K562 (cell line): ENCODE data around the gene UGT1A5. TPM values are rescaled to one million over a fixed set of nuclear protein-coding genes. Genes with fewer than 3 reads are reported as not detected.

Source experiments
- ATAC-seq: fragments of 200-7000 bp; cut with Tn5 transposase; 3 replicates; pipeline ENCODE4 v1.9.1; 2020; ENCODE audit warnings: moderate library complexity
- BruUV-seq: library from RNA; stranded (reverse); fragments of 400-500 nt; replicated peaks from 2 replicates; lab custom pipeline; 2021; lab: Mats Ljungman, UMichigan
- CTCF ChIA-PET: fragments of 300-600 bp; formaldehyde crosslinking; extraction: SDS; loops from one replicate; lab custom pipeline; 2021; ENCODE audit warnings: low intra/inter-chr PET ratio; lab: Yijun Ruan, JAX
- POLR2A ChIA-PET: fragments of 300-600, 350-650 bp; sonication (Branson Sonifier 250); formaldehyde crosslinking; extraction: SDS; loops from one replicate; lab custom pipeline; 2021; ENCODE audit warnings: antibody characterized with exemption, inconsistent platforms; lab: Yijun Ruan, JAX
- DNase-seq, 4 experiments: peaks; one replicate each; pipeline versions ENCODE4 v3.0.0 to v3.0.0-alpha.2; 2011 to 2018; ENCODE audit warnings: low spot score in 3 of 4, mixed read lengths in 3 of 4; ENCODE audit errors: extremely low read depth in 1 of 4
- FAIRE-seq: peaks from 2 replicates; lab custom pipeline; 2011; peaks lifted over from hg19 to GRCh38; lab: Jason Lieb, UNC
- H2AFZ ChIP-seq: 2 replicates; pipeline ENCODE4 v1.6.0; 2011; ENCODE audit warnings: low read depth, low read length, control low read depth, inconsistent platforms
- H3K27ac ChIP-seq: fragments of 200-600 bp; 3 replicates; pipeline ENCODE4 v1.8.0; 2011; ENCODE audit warnings: low read depth, mild to moderate bottlenecking, control low read depth, inconsistent platforms, low read length, moderate library complexity, mixed read lengths; ENCODE audit errors: extremely low read depth
- H3K27me3 ChIP-seq, 2 experiments: fragments of 300-600 bp in 1 of 2; 2 replicates in 1 of 2; 3 replicates in 1 of 2; pipeline versions ENCODE4 v1.6.0 to v1.8.0; 2011; ENCODE audit warnings: inconsistent platforms in 2 of 2, low read length in 2 of 2, mild to moderate bottlenecking in 1 of 2, mixed read lengths in 1 of 2, moderate library complexity in 1 of 2; ENCODE audit not compliant: control insufficient read depth in 2 of 2, insufficient read depth in 2 of 2
- H3K36me3 ChIP-seq: fragments of 300-600 bp; 3 replicates; pipeline ENCODE4 v1.8.0; 2011; ENCODE audit warnings: mild to moderate bottlenecking, low read length, inconsistent platforms; ENCODE audit not compliant: control insufficient read depth, insufficient read depth
- H3K4me1 ChIP-seq, 2 experiments: fragments of 200-600 bp in 1 of 2; replicated peaks in 1 of 2; 2 replicates in 1 of 2; 3 replicates in 1 of 2; pipeline versions ENCODE4 v1.5.1 to v1.8.0; 2011; ENCODE audit warnings: inconsistent platforms in 2 of 2, low read length in 2 of 2, mild to moderate bottlenecking in 1 of 2, mixed read lengths in 1 of 2, moderate library complexity in 1 of 2; ENCODE audit not compliant: control insufficient read depth in 2 of 2, insufficient read depth in 2 of 2
- H3K4me2 ChIP-seq: 2 replicates; pipeline ENCODE4 v1.6.1; 2011; ENCODE audit warnings: low read length, control low read depth, inconsistent platforms, mixed read lengths; ENCODE audit not compliant: insufficient read depth
- H3K4me3 ChIP-seq: fragments of 200-600 bp; sonication (generic), shearing (Covaris generic); 2 replicates; pipeline ENCODE4 v1.5.1; 2016; ENCODE audit warnings: control low read depth, inconsistent platforms
- H3K79me2 ChIP-seq: fragments of 200-600 bp; 3 replicates; pipeline ENCODE4 v1.8.0; 2011; ENCODE audit warnings: low read length, inconsistent platforms; ENCODE audit not compliant: control insufficient read depth, insufficient read depth
- H3K9ac ChIP-seq, 2 experiments: 2 replicates each; pipeline versions ENCODE4 v1.6.0 to v1.6.1; 2011; ENCODE audit warnings: low read depth in 2 of 2, low read length in 2 of 2, control low read depth in 1 of 2, inconsistent platforms in 1 of 2, mild to moderate bottlenecking in 1 of 2, mixed read lengths in 1 of 2; ENCODE audit not compliant: insufficient read depth in 1 of 2
- H3K9me1 ChIP-seq: one replicate; pipeline ENCODE4 v1.6.0; 2011; ENCODE audit warnings: inconsistent platforms, mild to moderate bottlenecking, low read length, moderate library complexity; ENCODE audit not compliant: control insufficient read depth, insufficient read depth
- H3K9me3 ChIP-seq: replicated peaks from 2 replicates; pipeline ENCODE4 v1.5.1; 2011; ENCODE audit warnings: low read depth, low read length, inconsistent platforms; ENCODE audit not compliant: control insufficient read depth, insufficient read depth
- H4K20me1 ChIP-seq: replicated peaks from 2 replicates; pipeline ENCODE4 v1.6.1; 2011; ENCODE audit warnings: low read length, inconsistent platforms, mixed read lengths; ENCODE audit not compliant: control insufficient read depth, insufficient read depth
- ARNT ChIP-seq, 2 experiments: fragments of 450-650 bp; IDR thresholded peaks; 2 replicates each; pipeline ENCODE4 v1.6.1; 2016; ENCODE audit warnings: mild to moderate bottlenecking in 1 of 2
- ATF7 ChIP-seq: fragments of 450-650 bp; IDR thresholded peaks from 2 replicates; pipeline ENCODE4 v1.7.1; 2014; ENCODE audit warnings: mild to moderate bottlenecking, moderate library complexity
- CSDE1 ChIP-seq, 2 experiments: fragments of 450-650 bp; IDR thresholded peaks; 2 replicates each; pipeline ENCODE4 v1.6.1; 2016; ENCODE audit warnings: mild to moderate bottlenecking in 1 of 2
- FOXP4 ChIP-seq: sonication (generic); formaldehyde crosslinking; IDR thresholded peaks from 2 replicates; pipeline ENCODE4 v1.8.0; 2022; ENCODE audit warnings: mild to moderate bottlenecking, missing genetic modification reagents, borderline replicate concordance
- PTTG1 ChIP-seq: fragments of 450-650 bp; IDR thresholded peaks from 2 replicates; pipeline ENCODE4 v1.6.1; 2016; ENCODE audit warnings: low read depth, mild to moderate bottlenecking, missing genetic modification characterization, missing compliant biosample characterization
- SAFB ChIP-seq: fragments of 200-400 bp; formaldehyde crosslinking; IDR thresholded peaks from 2 replicates; pipeline ENCODE4 v1.6.1; 2017; ENCODE audit warnings: low read depth, low read length, borderline replicate concordance
- ZBTB1 ChIP-seq: sonication (generic); formaldehyde crosslinking; IDR thresholded peaks from 2 replicates; pipeline ENCODE4 v1.8.1; 2023; ENCODE audit warnings: missing genetic modification reagents, low read depth, mild to moderate bottlenecking, borderline replicate concordance
- ZC3H11A ChIP-seq: IDR thresholded peaks from 2 replicates; pipeline ENCODE4 v1.6.1; 2012; ENCODE audit warnings: low read depth, low read length, improper control_type of control experiment
- ZNF146 ChIP-seq: IDR thresholded peaks from one replicate; pipeline ENCODE4 v1.6.1; 2018; ENCODE audit warnings: missing compliant biosample characterization; ENCODE audit not compliant: unreplicated experiment
- ZNF583 ChIP-seq: fragments of 250-450 bp; sonication (Bioruptor Pico); IDR thresholded peaks from 2 replicates; pipeline ENCODE4 v1.4.0; 2020
- WGBS: fragments of 100-300 bp; shearing (Covaris generic); methylation state at CpG from one replicate; pipeline ENCODE4 v1.1.6; 2016; ENCODE audit warnings: low coverage, mixed read lengths; ENCODE audit not compliant: insufficient coverage; ENCODE audit errors: missing lambda C conversion rate; 5-methylcytosine and 5-hydroxymethylcytosine counted together
- in situ Hi-C: fragments of 300-500 bp; cut with MboI; formaldehyde crosslinking; loops from 4 replicates; pipeline ENCODE4 v1.15.0; 2018; ENCODE audit warnings: inconsistent platforms, mixed read lengths
- intact Hi-C: fragments of 100-400 bp; cut with micrococcal nuclease; formaldehyde crosslinking; loops from 2 replicates; pipeline ENCODE4 v1.14.2; 2022
- polyA plus RNA-seq, 8 experiments: library from polyadenylated mRNA; depleted of rRNA in 4 of 8; stranded (reverse) in 5 of 8; unstranded in 3 of 8; fragments of >200 nt; fragmentation: Nextera tagmentation in 2 of 8; fragmentation: Illumina TruSeq in 1 of 8; extraction: Ambion mirVana in 2 of 8; extraction: Trizol in 1 of 8; gene quantifications; 2 replicates each; pipeline versions ENCODE4 v1.2.1 to v1.2.3, GENCODE V29; 2011 to 2014; ENCODE audit warnings: inconsistent platforms in 1 of 8, missing spikeins in 1 of 8
- total RNA-seq, 7 experiments: library from RNA; depleted of rRNA in 6 of 7; stranded (reverse); fragments of >200 nt in 6 of 7; fragmentation: Illumina TruSeq in 2 of 7; extraction: Trizol in 2 of 7; gene quantifications; 2 replicates each; pipeline versions ENCODE4 v1.2.1 to v1.2.3, GENCODE V29; 2011 to 2021; ENCODE audit warnings: low replicate concordance in 1 of 7

UGT1A5 gene
- total and polyA plus RNA-seq, 9 of the 15 experiments (the other 6 are each of a cell fraction or from before 2014, with no cell fraction given): not detected

GRCh38 chr2:233803292-233803911 lies 90.7 kb downstream of the UGT1A5 start:
- DNase-seq (no peak), ATAC-seq (no peak), FAIRE-seq (no peak)
- H2AFZ ChIP-seq: no peak overlapping the region
- ChIA-PET POLR2A (no interaction called here), CTCF (no interaction called here)
- no TSS peak for BruUV-seq
- 0% methylated on average over 1 of the region's 2 CpGs for WGBS
- no peak overlapping the region for H3K9ac ChIP-seq
- H3K79me2 ChIP-seq: no peaks in the 10 kb centered on the region
- H4K20me1 ChIP-seq: no peaks in the 10 kb centered on the region
- TF ChIP-seq ZC3H11A: no peak
- no peak for TF ChIP-seq ZBTB1 (CRISPR knock-in tag)
- TF ChIP-seq ARNT (IDR thresholded peaks at IDR 0.05): no peak
- no peak for TF ChIP-seq ZNF583
- no peak for TF ChIP-seq CSDE1 (IDR thresholded peaks at IDR 0.05)
- no peak for TF ChIP-seq FOXP4 (CRISPR knock-in tag)
- TF ChIP-seq ZNF146 (CRISPR knock-in tag): no peak
- TF ChIP-seq PTTG1 (tag): no peak
- TF ChIP-seq SAFB: no peak
- no peak for TF ChIP-seq ATF7
- H3K9me3 ChIP-seq: no peaks in the 10 kb centered on the region
- peaks cover 0 to 18% of the 10 kb centered on the region in 2 experiments; a peak in 2 of 5 replicates for H3K27me3 ChIP-seq
- no peak overlapping the region for H3K4me3 ChIP-seq
- H3K36me3 ChIP-seq: no peaks in the 10 kb centered on the region
- H3K4me2 ChIP-seq: no peak overlapping the region
- no peaks in the 10 kb centered on the region; a peak in 1 of 5 replicates for H3K4me1 ChIP-seq
- in situ Hi-C loops: no loop called here
- intact Hi-C loops: no loop called here
- no peaks in the 10 kb centered on the region for H3K9me1 ChIP-seq
- no peak overlapping the region for H3K27ac ChIP-seq
